Fibroblast of lung (primary cell): ENCODE results near the gene LRRC8C. TPM values are rescaled to one million over a fixed set of nuclear protein-coding genes. Genes with fewer than 3 reads are reported as not detected.

Source experiments
- DNase-seq, 2 donors: peaks; one replicate each; pipeline versions ENCODE4 v3.0.0 to v3.0.0-alpha.2; 2010; ENCODE audit warnings: low read depth in 2 of 2
- H2AFZ ChIP-seq: 2 replicates; pipeline ENCODE4 v1.5.1; 2012; ENCODE audit warnings: low read length, control low read depth, inconsistent platforms
- H3K27ac ChIP-seq: 2 replicates; pipeline ENCODE4 v1.5.1; 2011; ENCODE audit warnings: low read length, control low read depth; ENCODE audit not compliant: insufficient read depth
- H3K27me3 ChIP-seq: 2 replicates; pipeline ENCODE4 v1.5.1; 2011; ENCODE audit warnings: mild to moderate bottlenecking, low read length; ENCODE audit not compliant: control insufficient read depth, insufficient read depth
- H3K36me3 ChIP-seq: 2 replicates; pipeline ENCODE4 v1.5.1; 2011; ENCODE audit warnings: low read length; ENCODE audit not compliant: control insufficient read depth, insufficient read depth
- H3K4me1 ChIP-seq: 2 replicates; pipeline ENCODE4 v1.5.1; 2011; ENCODE audit warnings: low read length; ENCODE audit not compliant: control insufficient read depth, insufficient read depth; ENCODE audit errors: extremely low read depth
- H3K4me2 ChIP-seq: 2 replicates; pipeline ENCODE4 v1.5.1; 2011; ENCODE audit warnings: low read length, control low read depth; ENCODE audit not compliant: insufficient read depth; ENCODE audit errors: extremely low read depth
- H3K4me3 ChIP-seq, 4 experiments: fragments of 200-600 bp in 1 of 4; sonication (generic) in 1 of 4; replicated peaks in 1 of 4; 2 replicates each; pipeline ENCODE4 v1.5.1; 2011 to 2016; ENCODE audit warnings: low read length in 4 of 4, low read depth in 3 of 4, mild to moderate bottlenecking in 3 of 4, control low read depth in 2 of 4, inconsistent platforms in 1 of 4, mixed read lengths in 1 of 4; ENCODE audit not compliant: insufficient read depth in 1 of 4; ENCODE audit errors: control extremely low read depth in 1 of 4
- H3K79me2 ChIP-seq: 2 replicates; pipeline ENCODE4 v1.5.1; 2012; ENCODE audit warnings: mild to moderate bottlenecking, low read length, inconsistent platforms; ENCODE audit not compliant: control insufficient read depth, insufficient read depth
- H3K9ac ChIP-seq: 2 replicates; pipeline ENCODE4 v1.5.1; 2011; ENCODE audit warnings: mild to moderate bottlenecking, low read length, control low read depth; ENCODE audit not compliant: insufficient read depth
- H3K9me3 ChIP-seq: 2 replicates; pipeline ENCODE4 v1.5.1; 2012; ENCODE audit warnings: low read depth, low read length; ENCODE audit not compliant: control insufficient read depth, insufficient read depth
- H4K20me1 ChIP-seq: 2 replicates; pipeline ENCODE4 v1.5.1; 2011; ENCODE audit warnings: low read length; ENCODE audit not compliant: control insufficient read depth, insufficient read depth; ENCODE audit errors: extremely low read depth
- EZH2 ChIP-seq: IDR thresholded peaks from 2 replicates; pipeline ENCODE4 v1.5.1; 2012; ENCODE audit warnings: low read length, control low read depth, mild to moderate bottlenecking; ENCODE audit errors: missing control alignments
- polyA plus RNA-seq, 2 donors: library from polyadenylated mRNA; depleted of rRNA in 1 of 2; stranded (reverse) in 1 of 2; unstranded in 1 of 2; fragments of >200 nt; gene quantifications; 2 replicates each; pipeline ENCODE4 v1.2.1, GENCODE V29; 2011 to 2012; ENCODE audit warnings: missing spikeins in 1 of 2
- total RNA-seq: library from RNA; depleted of rRNA; stranded (reverse); fragments of >200 nt; gene quantifications from 2 replicates; pipeline ENCODE4 v1.2.1, GENCODE V29; 2014
- TF ChIP-seq, protein P1 (sequence below), 2 donors: IDR thresholded peaks in 1 of 2; conservative IDR thresholded peaks in 1 of 2; 1 replicate in 1 of 2; 2 replicates in 1 of 2; pipeline ENCODE4 v1.5.1; 2011 to 2012; ENCODE audit warnings: low read length in 2 of 2, control low read depth in 1 of 2, inconsistent platforms in 1 of 2, low read depth in 1 of 2, mild to moderate bottlenecking in 1 of 2

The LRRC8C gene
- total and polyA plus RNA-seq, 2 donors (not counting 1 experiment from before 2014, with no cell fraction given): 5.4 to 13.2 TPM

- H3K79me2 ChIP-seq: peaks cover 78% of the 10 kb centered on the region
Observed at GRCh38 chr1:89641781-89642180, 8.9 kb downstream of the LRRC8C start.

DNA sequence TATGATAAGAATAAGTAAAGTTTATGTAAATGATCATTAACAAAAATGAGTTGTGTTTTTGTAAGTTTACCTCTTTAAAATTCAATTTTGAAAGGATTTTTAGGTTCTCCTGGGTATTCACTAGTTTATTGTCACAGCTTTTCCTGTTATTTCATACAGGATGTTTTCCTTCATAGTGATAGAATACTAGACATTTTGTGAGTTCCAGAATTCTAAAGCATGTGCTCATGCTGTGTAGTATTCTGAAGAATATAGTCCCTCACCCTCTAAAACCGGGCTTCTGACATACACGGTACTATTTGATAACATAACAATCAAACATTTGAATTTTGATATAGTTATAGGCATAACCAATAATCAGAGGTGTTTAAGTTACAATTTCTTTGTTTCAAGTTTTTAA is 10.7 kb downstream of the LRRC8C start:
- Histone ChIP-seq H3K36me3 (no peaks in the 10 kb centered on the region), H3K4me2 (no peak overlapping the region), H3K27ac (no peak overlapping the region), H3K4me1 (no peaks in the 10 kb centered on the region), H3K79me2 (peaks cover 66% of the 10 kb centered on the region), H2AFZ (no peak overlapping the region), H4K20me1 (no peaks in the 10 kb centered on the region), H3K4me3 (no peak overlapping the region), H3K9ac (no peak overlapping the region), H3K27me3 (no peaks in the 10 kb centered on the region), H3K9me3 (no peaks in the 10 kb centered on the region)
- TF ChIP-seq, protein P1, sequence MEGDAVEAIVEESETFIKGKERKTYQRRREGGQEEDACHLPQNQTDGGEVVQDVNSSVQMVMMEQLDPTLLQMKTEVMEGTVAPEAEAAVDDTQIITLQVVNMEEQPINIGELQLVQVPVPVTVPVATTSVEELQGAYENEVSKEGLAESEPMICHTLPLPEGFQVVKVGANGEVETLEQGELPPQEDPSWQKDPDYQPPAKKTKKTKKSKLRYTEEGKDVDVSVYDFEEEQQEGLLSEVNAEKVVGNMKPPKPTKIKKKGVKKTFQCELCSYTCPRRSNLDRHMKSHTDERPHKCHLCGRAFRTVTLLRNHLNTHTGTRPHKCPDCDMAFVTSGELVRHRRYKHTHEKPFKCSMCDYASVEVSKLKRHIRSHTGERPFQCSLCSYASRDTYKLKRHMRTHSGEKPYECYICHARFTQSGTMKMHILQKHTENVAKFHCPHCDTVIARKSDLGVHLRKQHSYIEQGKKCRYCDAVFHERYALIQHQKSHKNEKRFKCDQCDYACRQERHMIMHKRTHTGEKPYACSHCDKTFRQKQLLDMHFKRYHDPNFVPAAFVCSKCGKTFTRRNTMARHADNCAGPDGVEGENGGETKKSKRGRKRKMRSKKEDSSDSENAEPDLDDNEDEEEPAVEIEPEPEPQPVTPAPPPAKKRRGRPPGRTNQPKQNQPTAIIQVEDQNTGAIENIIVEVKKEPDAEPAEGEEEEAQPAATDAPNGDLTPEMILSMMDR (conservative IDR thresholded peaks at IDR 0.05 in 1 of 2, IDR thresholded peaks at IDR 0.05 in 1 of 2; ENCODE audit: low read depth in 1 of 2, low read length in 2 of 2): no peak
- no peak for TF ChIP-seq EZH2
- no peak for DNase-seq

More at GRCh38 chr1:89641781-89642180, 8.9 kb downstream of the LRRC8C start:
- Histone ChIP-seq H3K4me1 (peaks cover 6% of the 10 kb centered on the region), H3K9me3 (no peaks in the 10 kb centered on the region), H3K27ac (no peak overlapping the region), H4K20me1 (no peaks in the 10 kb centered on the region), H3K4me3 (no peak overlapping the region), H3K9ac (no peak overlapping the region), H2AFZ (no peak overlapping the region), H3K4me2 (no peak overlapping the region), H3K27me3 (no peaks in the 10 kb centered on the region), H3K36me3 (no peaks in the 10 kb centered on the region)
- TF ChIP-seq, protein P1 (conservative IDR thresholded peaks at IDR 0.05 in 1 of 2, IDR thresholded peaks at IDR 0.05 in 1 of 2; ENCODE audit: low read depth in 1 of 2, low read length in 2 of 2): no peak
- TF ChIP-seq EZH2: no peak
- DNase-seq: peak in 1 of 2 donors; percentile 23

GRCh38 chr1:89644119-89644814 is 11.3 kb downstream of the LRRC8C start:
- H3K27ac ChIP-seq: no peak overlapping the region
- H3K4me1 ChIP-seq: no peaks in the 10 kb centered on the region
- H3K4me2 ChIP-seq: no peak overlapping the region
- H4K20me1 ChIP-seq: no peaks in the 10 kb centered on the region
- TF ChIP-seq, protein P1 (conservative IDR thresholded peaks at IDR 0.05 in 1 of 2, IDR thresholded peaks at IDR 0.05 in 1 of 2; ENCODE audit: low read depth in 1 of 2, low read length in 2 of 2): no peak
- no peak for TF ChIP-seq EZH2
- no peaks in the 10 kb centered on the region for H3K36me3 ChIP-seq
- DNase-seq: no peak
- no peak overlapping the region for H3K9ac ChIP-seq
- no peaks in the 10 kb centered on the region for H3K27me3 ChIP-seq
- H2AFZ ChIP-seq: no peak overlapping the region
- H3K9me3 ChIP-seq: no peaks in the 10 kb centered on the region
- no peak overlapping the region for H3K4me3 ChIP-seq
- H3K79me2 ChIP-seq: peaks cover 64% of the 10 kb centered on the region
